HEK293 (cell line): ENCODE results near the gene ZNF764.

Experiments
- AEBP2 ChIP-seq: fragments of 450-650 bp; formaldehyde crosslinking; IDR thresholded peaks from 2 replicates; pipeline ENCODE4 v1.5.1; 2016; ENCODE audit warnings: missing biosample characterization, missing genetic modification characterization, borderline replicate concordance
- HOXC10 ChIP-seq: sonication (generic); formaldehyde crosslinking; IDR thresholded peaks from 2 replicates; pipeline ENCODE4 v1.8.1; 2023; ENCODE audit warnings: mild to moderate bottlenecking, missing genetic modification reagents
- PRDM1 ChIP-seq: fragments of 450-650 bp; formaldehyde crosslinking; IDR thresholded peaks from 2 replicates; pipeline ENCODE4; 2016; ENCODE audit warnings: missing biosample characterization, missing genetic modification characterization
- PRDM4 ChIP-seq: fragments of 450-650 bp; formaldehyde crosslinking; IDR thresholded peaks from 2 replicates; pipeline ENCODE4 v1.5.1; 2017; ENCODE audit warnings: missing biosample characterization, missing genetic modification characterization
- ZBTB21 ChIP-seq: fragments of 450-650 bp; formaldehyde crosslinking; IDR thresholded peaks from 2 replicates; pipeline ENCODE4 v1.5.1; 2017; ENCODE audit warnings: missing biosample characterization, missing genetic modification characterization
- ZFP41 ChIP-seq: fragments of 450-650 bp; formaldehyde crosslinking; IDR thresholded peaks from 2 replicates; pipeline ENCODE4 v1.5.1; 2016; ENCODE audit warnings: missing biosample characterization, missing genetic modification characterization, borderline replicate concordance
- ZNF10 ChIP-seq: fragments of 450-650 bp; formaldehyde crosslinking; IDR thresholded peaks from 2 replicates; pipeline ENCODE4 v1.5.1; 2017; ENCODE audit warnings: missing biosample characterization, missing genetic modification characterization
- ZNF202 ChIP-seq: fragments of 450-650 bp; formaldehyde crosslinking; IDR thresholded peaks from 2 replicates; pipeline ENCODE4 v1.5.1; 2016; ENCODE audit warnings: missing biosample characterization, missing genetic modification characterization, borderline replicate concordance
- ZNF211 ChIP-seq: fragments of 450-650 bp; formaldehyde crosslinking; IDR thresholded peaks from 2 replicates; pipeline ENCODE4 v1.5.1; 2016; ENCODE audit warnings: low read depth, missing biosample characterization, missing genetic modification characterization
- ZNF223 ChIP-seq: fragments of 450-650 bp; formaldehyde crosslinking; IDR thresholded peaks from 2 replicates; pipeline ENCODE4 v1.5.1; 2016; ENCODE audit warnings: missing biosample characterization, missing genetic modification characterization
- ZNF248 ChIP-seq: fragments of 450-650 bp; formaldehyde crosslinking; IDR thresholded peaks from 2 replicates; pipeline ENCODE4 v1.5.1; 2017; ENCODE audit warnings: missing biosample characterization, missing genetic modification characterization
- ZNF280D ChIP-seq: fragments of 450-650 bp; formaldehyde crosslinking; IDR thresholded peaks from 2 replicates; pipeline ENCODE4 v1.5.1; 2016; ENCODE audit warnings: missing biosample characterization, missing genetic modification characterization
- ZNF292 ChIP-seq: fragments of 450-650 bp; formaldehyde crosslinking; IDR thresholded peaks from 2 replicates; pipeline ENCODE4 v1.5.1; 2016; ENCODE audit warnings: low read depth, missing biosample characterization, missing genetic modification characterization, borderline replicate concordance
- ZNF302 ChIP-seq: fragments of 450-650 bp; formaldehyde crosslinking; IDR thresholded peaks from 2 replicates; pipeline ENCODE4 v1.5.1; 2016; ENCODE audit warnings: missing biosample characterization, missing genetic modification characterization, low read depth
- ZNF324 ChIP-seq: fragments of 450-650 bp; formaldehyde crosslinking; IDR thresholded peaks from 2 replicates; pipeline ENCODE4 v1.5.1; 2016; ENCODE audit warnings: missing biosample characterization, missing genetic modification characterization
- ZNF398 ChIP-seq: fragments of 450-650 bp; formaldehyde crosslinking; IDR thresholded peaks from 2 replicates; pipeline ENCODE4 v1.5.1; 2017; ENCODE audit warnings: missing biosample characterization, missing genetic modification characterization
- ZNF518A ChIP-seq: fragments of 450-650 bp; formaldehyde crosslinking; conservative IDR thresholded peaks from 2 replicates; pipeline ENCODE4 v1.5.1; 2016; ENCODE audit warnings: low read depth, missing biosample characterization, missing genetic modification characterization
- ZNF544 ChIP-seq: fragments of 450-650 bp; formaldehyde crosslinking; IDR thresholded peaks from 2 replicates; pipeline ENCODE4 v1.5.0; 2017; ENCODE audit warnings: missing biosample characterization, missing genetic modification characterization
- ZNF549 ChIP-seq: fragments of 450-650 bp; IDR thresholded peaks from 2 replicates; pipeline ENCODE4 v1.5.1; 2018; ENCODE audit warnings: missing biosample characterization, missing genetic modification characterization, mild to moderate bottlenecking, inconsistent platforms, moderate library complexity
- ZNF585B ChIP-seq: fragments of 450-650 bp; formaldehyde crosslinking; IDR thresholded peaks from 2 replicates; pipeline ENCODE4 v1.5.1; 2016; ENCODE audit warnings: missing biosample characterization, missing genetic modification characterization
- ZNF621 ChIP-seq: fragments of 450-650 bp; formaldehyde crosslinking; IDR thresholded peaks from 2 replicates; pipeline ENCODE4 v1.5.1; 2017; ENCODE audit warnings: missing biosample characterization, missing genetic modification characterization
- ZNF645 ChIP-seq: fragments of 450-650 bp; formaldehyde crosslinking; IDR thresholded peaks from 2 replicates; pipeline ENCODE4; 2016; ENCODE audit warnings: missing biosample characterization, missing genetic modification characterization
- ZNF707 ChIP-seq: fragments of 450-650 bp; formaldehyde crosslinking; IDR thresholded peaks from 2 replicates; pipeline ENCODE4 v1.5.1; 2016; ENCODE audit warnings: missing biosample characterization, missing genetic modification characterization
- ZNF791 ChIP-seq: fragments of 450-650 bp; formaldehyde crosslinking; IDR thresholded peaks from 2 replicates; pipeline ENCODE4 v1.5.1; 2016; ENCODE audit warnings: missing biosample characterization, missing genetic modification characterization

The ZNF764 gene

GRCh38 chr16:30570636-30571444, 12.7 kb upstream of the ZNF764 start (continued):
- TF ChIP-seq ZBTB21 (tag by site-specific recombination) (peak; percentile 91), ZNF585B (no peak), ZNF248 (tag by site-specific recombination) (no peak), ZNF791 (peak; percentile 93), ZNF223 (peak; percentile 93), PRDM4 (peak; percentile 62; the same call in 1 of the 2 replicates), ZNF324 (tag by site-specific recombination) (no peak), ZNF292 (tag by site-specific recombination) (peak; percentile 100), ZNF621 (tag by site-specific recombination) (no peak), ZNF398 (peak; percentile 70), ZNF280D (no peak), ZNF211 (tag by site-specific recombination) (no peak), ZNF518A (peak; percentile 99), ZNF645 (tag by site-specific recombination) (peak; percentile 35; the same call in 1 of the 2 replicates), ZNF302 (0 out of 2 replicates have a peak, but pooled peaks have one; percentile 54), PRDM1 (tag by site-specific recombination) (no peak), ZNF707 (no peak), ZNF549 (tag by site-specific recombination) (no peak), ZNF202 (peak; percentile 100), HOXC10 (no peak), ZNF10 (tag by site-specific recombination) (peak; percentile 59; the same call in 1 of the 2 replicates), ZNF544 (tag by site-specific recombination) (no peak), AEBP2 (peak; percentile 99; the same call in 1 of the 2 replicates), ZFP41 (tag by site-specific recombination) (no peak)
